ENCODE data around the gene AMHR2. TPM values are rescaled to one million over a fixed set of nuclear protein-coding genes. Genes with fewer than 3 reads are reported as not detected.
"Not testable (repeated sequence)": the region's sequence is repeated elsewhere in the genome, so short reads cannot be mapped to it uniquely, and the experiment has no call there.

Gene AMHR2
- polyA plus RNA-seq, 3 donors: not detected

- Histone ChIP-seq H3K4me1 (ENCODE audit: control insufficient read depth in 1 of 2, insufficient read depth in 2 of 2, low read length in 2 of 2) (peaks cover 30 to 46% of the 10 kb centered on the region in 2 donors), H3K4me3 (replicated peaks in 1 of 3; ENCODE audit: low read depth in 2 of 3, low read length in 3 of 3) (peak overlapping the region in 1 of 3 experiments; percentile 23), H3K4me2 (replicated peaks; ENCODE audit: extremely low read depth, low read length, poor library complexity, severe bottlenecking) (peak overlapping the region; percentile 21), H2AFZ (ENCODE audit: insufficient read depth, low read depth, low read length, poor library complexity, severe bottlenecking) (no peak overlapping the region), H4K20me1 (ENCODE audit: insufficient read depth, low read length) (peaks cover 64% of the 10 kb centered on the region), H3K27ac (ENCODE audit: low read depth in 1 of 2, low read length in 2 of 2) (peak overlapping the region in 1 of 2 donors; percentile 22), H3K79me2 (ENCODE audit: insufficient read depth, low read length) (peaks cover 59% of the 10 kb centered on the region), H3K36me3 (replicated peaks in 1 of 2; ENCODE audit: control insufficient read depth in 1 of 2, insufficient read depth in 2 of 2, low read length in 2 of 2) (peaks cover 50 to 60% of the 10 kb centered on the region in 2 donors), H3K27me3 (ENCODE audit: control insufficient read depth in 2 of 2, insufficient read depth in 2 of 2, low read length in 2 of 2) (no peaks in the 10 kb centered on the region), H3K9ac (ENCODE audit: insufficient read depth, low read length, poor library complexity, severe bottlenecking) (no peak overlapping the region), H3K9me3 (replicated peaks in 1 of 2; ENCODE audit: control insufficient read depth in 1 of 2, insufficient read depth in 1 of 2, low read length in 2 of 2) (no peaks in the 10 kb centered on the region)
- Mint-ChIP-seq H3K9me3 (no peaks in the 10 kb centered on the region), H3K4me1 (peaks cover 44% of the 10 kb centered on the region), H3K27ac (peak overlapping the region in 4 of 7 donors; percentile 15 to 63 (median 38)), H3K27me3 (ENCODE audit: low read depth in 3 of 3) (peaks cover 0 to 3% (median 0%) of the 10 kb centered on the region in 3 donors), H3K36me3 (peaks cover 41 to 55% of the 10 kb centered on the region in 2 donors), H3K4me3 (no peak overlapping the region)
- intact Hi-C loops (cut with micrococcal nuclease): no loop called here
- TF ChIP-seq, protein P1, sequence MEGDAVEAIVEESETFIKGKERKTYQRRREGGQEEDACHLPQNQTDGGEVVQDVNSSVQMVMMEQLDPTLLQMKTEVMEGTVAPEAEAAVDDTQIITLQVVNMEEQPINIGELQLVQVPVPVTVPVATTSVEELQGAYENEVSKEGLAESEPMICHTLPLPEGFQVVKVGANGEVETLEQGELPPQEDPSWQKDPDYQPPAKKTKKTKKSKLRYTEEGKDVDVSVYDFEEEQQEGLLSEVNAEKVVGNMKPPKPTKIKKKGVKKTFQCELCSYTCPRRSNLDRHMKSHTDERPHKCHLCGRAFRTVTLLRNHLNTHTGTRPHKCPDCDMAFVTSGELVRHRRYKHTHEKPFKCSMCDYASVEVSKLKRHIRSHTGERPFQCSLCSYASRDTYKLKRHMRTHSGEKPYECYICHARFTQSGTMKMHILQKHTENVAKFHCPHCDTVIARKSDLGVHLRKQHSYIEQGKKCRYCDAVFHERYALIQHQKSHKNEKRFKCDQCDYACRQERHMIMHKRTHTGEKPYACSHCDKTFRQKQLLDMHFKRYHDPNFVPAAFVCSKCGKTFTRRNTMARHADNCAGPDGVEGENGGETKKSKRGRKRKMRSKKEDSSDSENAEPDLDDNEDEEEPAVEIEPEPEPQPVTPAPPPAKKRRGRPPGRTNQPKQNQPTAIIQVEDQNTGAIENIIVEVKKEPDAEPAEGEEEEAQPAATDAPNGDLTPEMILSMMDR (IDR thresholded peaks at IDR 0.05): no peak
- no peak for DNase-seq
- WGBS (ENCODE audit: insufficient coverage): no CpG with 5 or more reads among the region's 4 CpGs
These were observed 20.3 kb downstream of the AMHR2 start for GRCh38 chr12:53443955-53444354.

DNA sequence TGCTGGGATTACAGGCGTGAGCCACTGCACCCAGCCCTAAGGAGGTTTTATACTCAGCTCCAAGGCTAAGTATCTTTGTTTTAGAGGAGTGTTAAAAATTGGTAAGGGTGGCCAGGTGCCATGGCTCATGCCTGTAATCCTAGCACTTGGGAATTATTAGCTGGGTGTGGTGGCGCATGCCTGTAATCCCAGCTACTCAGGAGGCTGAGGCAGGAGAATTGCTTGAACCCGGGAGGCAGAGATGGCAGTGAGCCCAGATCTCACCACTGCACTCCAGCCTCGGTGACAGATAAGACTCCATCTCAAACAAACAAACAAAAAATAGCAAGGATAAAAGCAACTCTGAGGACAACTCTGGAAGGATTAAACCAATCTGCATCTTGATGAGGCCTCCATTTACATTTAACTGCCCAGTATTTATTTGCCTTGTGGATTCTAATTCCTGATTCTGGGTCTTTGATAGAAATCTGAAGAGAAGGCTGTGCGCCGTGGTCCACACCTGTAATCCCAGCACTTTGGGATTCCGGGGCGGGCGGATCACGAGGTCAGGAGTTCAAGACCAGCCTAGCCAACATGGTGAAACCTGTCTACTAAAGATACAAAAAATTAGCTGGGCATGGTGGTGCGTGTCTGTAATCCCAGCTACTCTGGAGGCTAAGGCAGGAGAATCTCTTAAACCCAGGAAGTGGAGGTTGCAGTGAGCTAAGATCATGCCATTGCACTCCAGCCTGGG lies 21.1 kb downstream of the AMHR2 start:
- DNase-seq; H3K9me3 Mint-ChIP-seq; H3K4me3 Mint-ChIP-seq; intact Hi-C loops (cut with micrococcal nuclease); H3K4me2 ChIP-seq (replicated peaks; ENCODE audit: extremely low read depth, low read length, poor library complexity, severe bottlenecking); H3K9ac ChIP-seq (ENCODE audit: insufficient read depth, low read length, poor library complexity, severe bottlenecking); H3K4me3 ChIP-seq (replicated peaks in 1 of 3; ENCODE audit: low read depth in 2 of 3, low read length in 3 of 3); H3K9me3 ChIP-seq (replicated peaks in 1 of 2; ENCODE audit: control insufficient read depth in 1 of 2, insufficient read depth in 1 of 2, low read length in 2 of 2); H3K27me3 Mint-ChIP-seq (ENCODE audit: low read depth in 3 of 3); H2AFZ ChIP-seq (ENCODE audit: insufficient read depth, low read depth, low read length, poor library complexity, severe bottlenecking); H3K27me3 ChIP-seq (ENCODE audit: control insufficient read depth in 2 of 2, insufficient read depth in 2 of 2, low read length in 2 of 2): not testable (repeated sequence)
- peaks cover 64% of the 10 kb centered on the region for H4K20me1 ChIP-seq (ENCODE audit: insufficient read depth, low read length)
- Mint-ChIP-seq H3K27ac (peak overlapping the region in 6 of 7 donors; percentile 18 to 57 (median 34)), H3K36me3 (peaks cover 41 to 55% of the 10 kb centered on the region in 2 donors), H3K4me1 (peaks cover 44% of the 10 kb centered on the region)
- peaks cover 59% of the 10 kb centered on the region for H3K79me2 ChIP-seq (ENCODE audit: insufficient read depth, low read length)
- peak overlapping the region in 1 of 2 donors; percentile 4 for H3K27ac ChIP-seq (ENCODE audit: low read depth in 1 of 2, low read length in 2 of 2)
- 100% methylated on average over 7 of the region's 11 CpGs for WGBS (ENCODE audit: insufficient coverage)
- H3K4me1 ChIP-seq (ENCODE audit: control insufficient read depth in 1 of 2, insufficient read depth in 2 of 2, low read length in 2 of 2): peaks cover 30 to 46% of the 10 kb centered on the region in 2 donors
- peaks cover 50 to 63% of the 10 kb centered on the region in 2 donors for H3K36me3 ChIP-seq (replicated peaks in 1 of 2; ENCODE audit: control insufficient read depth in 1 of 2, insufficient read depth in 2 of 2, low read length in 2 of 2)

All from CD14-positive monocyte (primary cell).